Stimulated activated CD8-positive, alpha-beta memory T cell treated with anti-CD3 and anti-CD28 coated beads, Interleukin-12 subunit alpha, Interleukin-12 subunit beta, amount 100 ng/mL, for 4 hours (primary cell): ENCODE results near the gene PEX10.

Experiments
- DNase-seq: peaks from one replicate; pipeline ENCODE4 v3.0.0-alpha.2; 2020; ENCODE audit warnings: low read depth

PEX10 gene

DNA sequence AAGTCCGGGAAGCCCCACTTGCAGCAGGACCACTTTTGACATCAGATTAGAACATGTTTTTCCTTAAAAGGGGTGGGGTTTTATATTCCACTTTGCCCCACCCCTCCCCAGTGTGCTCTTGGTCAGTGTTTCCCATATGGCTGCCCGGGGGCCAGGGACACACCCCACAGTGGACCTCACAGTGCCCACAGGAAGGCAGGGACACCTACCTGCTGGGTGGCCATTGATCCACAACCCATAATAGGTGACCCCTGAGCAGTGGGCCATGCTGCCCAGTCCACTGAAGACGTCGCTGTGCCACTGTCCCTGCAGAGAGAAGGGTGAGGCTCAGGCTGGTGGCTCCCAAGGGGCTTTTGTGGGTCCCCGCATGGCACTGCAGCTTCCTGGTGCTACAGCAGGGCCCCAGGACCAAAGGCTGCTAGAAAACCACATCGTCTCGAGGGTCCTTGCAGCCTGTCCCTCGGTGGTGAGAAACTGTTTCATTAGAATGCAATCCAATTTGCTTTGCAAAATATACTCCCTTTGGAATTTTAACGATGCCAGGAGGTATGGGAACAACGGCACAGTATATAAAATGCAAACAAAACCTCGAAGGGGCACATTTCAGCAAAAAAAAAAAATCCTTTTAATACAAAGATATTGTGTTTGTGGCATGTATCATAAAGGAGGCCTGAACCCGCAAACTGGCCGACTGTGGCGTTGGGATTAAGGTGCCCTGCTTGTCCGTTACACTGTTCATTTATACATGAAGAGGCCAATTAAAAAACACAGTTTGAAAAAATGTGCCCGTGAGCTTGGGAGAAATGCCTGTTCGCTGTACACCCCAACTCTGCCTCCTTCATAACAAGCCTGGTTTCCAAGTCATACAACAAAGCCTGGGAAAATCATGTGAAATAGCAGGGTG, 37.9 kb downstream of the PEX10 start:
- no peak for DNase-seq

DNA sequence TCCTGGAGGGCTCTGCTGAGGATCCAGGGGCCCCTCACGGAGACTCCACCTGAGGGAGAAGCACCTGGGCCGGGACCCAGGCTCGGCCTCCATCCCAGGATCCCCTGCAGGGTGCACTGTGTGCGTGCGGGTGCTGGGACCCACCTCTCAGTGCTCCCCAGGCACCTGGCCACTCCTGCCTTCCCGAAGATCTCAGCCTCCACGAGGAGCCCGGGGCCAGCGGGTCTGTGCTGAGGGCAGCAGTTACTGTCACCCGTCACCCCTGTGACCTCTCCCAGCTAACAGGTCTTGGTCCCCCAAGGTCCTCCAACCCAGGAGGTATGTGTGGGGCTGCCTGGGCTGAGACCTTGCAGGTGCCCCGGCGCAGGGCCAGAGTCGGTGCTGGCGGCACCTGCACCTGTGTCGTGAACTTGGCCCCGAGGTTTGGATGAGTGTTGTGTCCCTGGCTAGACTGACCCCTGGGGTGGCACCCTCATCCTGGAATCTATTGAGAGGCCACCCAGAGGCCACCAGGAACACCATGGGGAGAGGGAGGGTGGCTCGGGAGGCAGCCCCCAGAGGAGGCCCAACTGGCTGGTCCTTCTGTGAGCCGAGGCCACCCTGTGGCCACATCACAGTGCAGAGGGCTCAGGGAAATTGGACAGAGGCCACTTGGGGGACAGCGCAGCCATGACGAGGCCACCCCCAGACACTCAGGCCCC, 38.7 kb downstream of the PEX10 start:
- DNase-seq, result no peak

DNA sequence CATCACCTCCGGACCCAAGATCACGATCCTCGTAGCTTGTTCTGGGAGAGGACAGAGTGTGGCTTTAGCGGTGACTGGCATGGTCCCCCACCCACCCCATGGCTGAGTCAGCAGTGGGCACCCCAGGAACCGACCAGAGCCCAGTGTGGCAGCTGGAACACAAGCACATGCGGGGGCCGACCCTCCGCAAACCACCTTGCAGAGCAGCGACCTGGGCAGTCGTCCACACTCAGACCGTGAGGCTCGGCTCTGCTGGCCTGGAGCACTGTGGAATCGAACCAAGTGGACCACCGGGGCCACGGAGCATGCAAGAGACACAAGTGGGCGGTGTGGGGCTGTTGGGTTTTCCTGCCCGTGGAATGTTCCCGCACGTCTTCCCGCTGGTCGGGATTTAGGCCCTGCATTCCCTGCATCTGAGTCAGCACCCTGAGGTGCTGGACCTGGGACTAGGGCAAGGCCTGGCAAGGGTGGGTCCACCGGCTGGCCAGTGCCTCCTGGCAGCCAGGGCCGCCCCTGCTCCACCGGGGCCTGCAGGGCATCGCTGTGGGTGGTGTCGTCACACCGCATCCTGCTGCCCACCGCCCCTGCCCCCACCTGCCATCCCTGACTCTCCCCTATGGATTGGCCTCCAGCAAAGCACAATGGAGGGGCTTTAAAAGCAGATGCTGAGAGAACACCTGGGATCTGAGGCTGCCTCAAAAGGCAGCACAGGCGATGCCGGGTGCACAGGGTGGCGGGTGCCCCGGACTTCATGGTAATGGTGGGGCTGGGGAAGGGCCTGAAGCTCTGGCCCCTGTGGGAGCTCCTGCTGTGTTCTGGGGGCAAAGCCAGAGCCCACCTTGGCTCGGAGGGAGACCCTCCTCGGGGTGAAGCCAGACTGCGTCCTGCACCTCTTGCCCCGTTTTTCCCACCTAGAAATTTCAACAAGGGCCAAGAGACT, 39.5 kb downstream of the PEX10 start:
- DNase-seq, result no peak

DNA sequence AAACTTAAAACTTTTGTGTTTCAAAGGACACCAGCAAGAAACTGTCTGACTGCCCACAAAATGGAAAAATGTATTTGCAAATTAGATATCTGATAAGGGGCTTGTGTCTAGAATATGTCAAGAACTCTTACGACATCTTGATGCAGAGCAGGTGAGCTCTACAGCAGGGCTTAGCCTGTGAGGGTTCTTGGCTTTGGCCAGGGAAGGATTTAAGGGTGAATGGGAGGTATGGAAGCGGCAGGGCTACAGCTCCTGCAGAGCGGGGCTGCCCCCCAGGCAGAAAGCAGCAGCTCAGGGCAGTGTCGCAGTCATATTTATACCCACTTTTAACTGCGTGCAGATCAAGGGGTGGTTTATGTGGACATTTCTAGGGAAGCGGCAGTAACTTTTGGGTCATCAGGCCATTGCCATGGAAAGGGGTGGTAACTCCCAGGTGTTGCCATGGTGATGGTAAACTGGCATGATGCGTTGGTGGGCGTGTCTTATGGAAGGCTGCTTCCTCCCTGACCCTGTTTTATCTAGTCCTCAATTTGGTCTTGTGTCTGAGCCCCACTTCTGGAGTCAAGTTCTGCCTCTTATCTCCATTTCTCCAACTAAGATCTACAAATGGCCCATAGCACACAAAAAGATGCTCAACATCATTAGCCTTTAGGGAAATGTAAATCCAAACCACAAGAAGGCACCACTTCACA, 44.2 kb downstream of the PEX10 start:
- DNase-seq, result no peak

DNA sequence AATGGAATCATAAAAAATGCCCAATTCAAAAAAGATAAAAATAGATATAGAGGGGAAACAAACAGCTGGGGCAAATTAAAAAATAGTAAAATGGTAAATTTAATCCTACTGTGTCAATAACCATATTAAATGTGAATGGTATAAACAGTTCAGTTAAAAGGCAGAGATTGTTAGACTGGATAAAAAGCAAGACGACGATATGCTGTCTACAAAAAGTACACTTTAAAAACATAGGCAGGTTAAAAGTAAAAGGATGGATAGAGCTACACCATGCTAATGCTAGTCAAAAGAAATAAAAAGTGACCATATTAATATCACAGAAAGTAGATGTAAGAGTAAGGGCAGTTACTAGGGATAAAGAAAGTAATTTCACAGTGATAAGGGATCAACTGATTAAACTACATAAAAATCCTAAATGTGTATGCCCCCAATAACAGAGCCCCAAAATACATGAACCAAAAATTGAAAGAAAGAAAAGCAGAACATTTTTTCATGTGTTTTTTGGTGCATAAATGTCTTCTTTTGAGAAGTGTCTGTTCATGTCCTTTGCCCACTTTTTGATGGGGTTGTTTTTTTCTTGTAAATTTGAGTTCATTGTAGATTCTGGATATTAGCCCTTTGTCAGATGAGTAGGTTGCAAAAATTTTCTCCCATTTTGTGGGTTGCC, 48.4 kb downstream of the PEX10 start:
- DNase-seq, result no peak

DNA sequence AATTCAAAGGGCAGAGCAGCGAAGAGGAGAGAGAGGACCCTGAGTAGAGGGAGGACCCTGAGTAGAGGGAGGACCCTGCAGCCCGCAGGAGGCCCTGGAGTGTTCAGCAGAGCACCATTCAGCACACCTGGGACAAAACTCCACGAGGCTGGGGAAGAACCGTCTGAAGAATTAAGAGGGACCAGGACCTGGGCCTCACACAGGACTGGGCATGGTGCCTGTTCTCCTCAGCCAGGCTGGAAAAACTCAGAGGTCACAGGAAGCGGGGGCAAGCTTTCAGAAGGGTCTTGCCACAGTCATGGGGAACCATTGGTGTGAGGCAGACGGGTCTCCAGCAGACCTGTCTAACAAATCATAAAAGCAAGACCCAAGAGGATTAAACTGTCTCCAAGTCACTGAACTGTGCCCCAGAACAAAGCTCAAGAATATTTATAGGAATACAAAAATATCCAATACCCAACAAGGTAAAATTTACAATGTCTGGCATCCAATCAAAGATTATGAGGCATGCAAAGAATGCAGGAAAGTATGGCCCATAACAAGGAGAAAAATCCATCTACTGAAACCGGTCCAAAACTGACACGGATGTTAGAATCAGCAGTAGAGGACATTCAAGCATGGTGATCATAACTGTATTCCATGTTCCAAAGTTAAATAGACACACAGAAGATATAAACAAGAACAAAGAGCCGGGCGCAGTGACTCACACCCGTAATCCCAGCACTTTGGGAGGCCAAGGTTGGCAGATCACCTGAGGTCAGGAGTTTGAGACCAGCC, 51.6 kb downstream of the PEX10 start:
- DNase-seq, result no peak

- no peak for DNase-seq
Observed at GRCh38 chr1:2358651-2359640, 53.4 kb downstream of the PEX10 start.

GRCh38 chr1:2358072-2358471, 54.3 kb downstream of the PEX10 start:
- DNase-seq, result no peak

- no peak for DNase-seq
Observed at GRCh38 chr1:2356911-2357845, 55.2 kb downstream of the PEX10 start.

- DNase-seq, result no peak
Observed at GRCh38 chr1:2356401-2356800, 56.0 kb downstream of the PEX10 start.

GRCh38 chr1:2355373-2356261, 56.7 kb downstream of the PEX10 start:
- no peak for DNase-seq

- no peak for DNase-seq
Observed at GRCh38 chr1:2354511-2355372, 57.6 kb downstream of the PEX10 start.
